GM19099 (cell line): ENCODE data around the gene TMEM117.

Source experiments
- POLR2A ChIP-seq: IDR thresholded peaks from 3 replicates; pipeline ENCODE4 v1.6.1; 2011; ENCODE audit warnings: low read depth; ENCODE audit not compliant: insufficient read length; ENCODE audit errors: extremely low read depth

Gene TMEM117

GRCh38 chr12:43964033-43964432, 128.2 kb downstream of the TMEM117 start:
- TF ChIP-seq POLR2A: no peak

GRCh38 chr12:43964961-43965360, 129.1 kb downstream of the TMEM117 start:
- TF ChIP-seq POLR2A: no peak

GRCh38 chr12:43965899-43966298, 130.0 kb downstream of the TMEM117 start:
- TF ChIP-seq POLR2A: no peak

GRCh38 chr12:43968736-43969135, 132.9 kb downstream of the TMEM117 start:
- no peak for TF ChIP-seq POLR2A

- no peak for TF ChIP-seq POLR2A
Observed at GRCh38 chr12:43969882-43970281, 134.0 kb downstream of the TMEM117 start.

- no peak for TF ChIP-seq POLR2A
Observed at GRCh38 chr12:43973385-43973784, 137.5 kb downstream of the TMEM117 start.

- no peak for TF ChIP-seq POLR2A
Observed at GRCh38 chr12:43973993-43974392, 138.1 kb downstream of the TMEM117 start.

GRCh38 chr12:43976027-43976426, 140.1 kb downstream of the TMEM117 start:
- no peak for TF ChIP-seq POLR2A

GRCh38 chr12:43978556-43978955, 142.7 kb downstream of the TMEM117 start:
- TF ChIP-seq POLR2A: no peak

GRCh38 chr12:43979450-43979849, 143.6 kb downstream of the TMEM117 start:
- TF ChIP-seq POLR2A: no peak

GRCh38 chr12:43980627-43981191, 144.8 kb downstream of the TMEM117 start:
- TF ChIP-seq POLR2A: no peak

- TF ChIP-seq POLR2A: no peak
Observed at GRCh38 chr12:43981726-43982125, 145.8 kb downstream of the TMEM117 start.

- no peak for TF ChIP-seq POLR2A
Observed at GRCh38 chr12:43982544-43982943, 146.7 kb downstream of the TMEM117 start.

GRCh38 chr12:43988838-43989560, 153.1 kb downstream of the TMEM117 start:
- TF ChIP-seq POLR2A: no peak

- TF ChIP-seq POLR2A: no peak
Observed at GRCh38 chr12:43992856-43993255, 157.0 kb downstream of the TMEM117 start.

- no peak for TF ChIP-seq POLR2A
Observed at GRCh38 chr12:44000309-44000952, 164.6 kb downstream of the TMEM117 start.
